Measurements from ENCODE around the gene HTR3A.

Gene HTR3A

GRCh38 chr11:113954235-113954634 lies 20.7 kb upstream of the HTR3A start:
- no peaks in the 10 kb centered on the region for H3K9me3 Mint-ChIP-seq
- no peak overlapping the region for H3K4me3 Mint-ChIP-seq
- no peaks in the 10 kb centered on the region for H3K36me3 Mint-ChIP-seq (ENCODE audit: low read depth)
- no peak overlapping the region for H3K27ac Mint-ChIP-seq
- peaks cover 14% of the 10 kb centered on the region for H3K27me3 Mint-ChIP-seq
- H3K4me1 Mint-ChIP-seq (ENCODE audit: low read depth) = no peaks in the 10 kb centered on the region

- no peaks in the 10 kb centered on the region for H3K9me3 Mint-ChIP-seq
- H3K27me3 Mint-ChIP-seq = peaks cover 14% of the 10 kb centered on the region
- H3K4me3 Mint-ChIP-seq = no peak overlapping the region
- H3K27ac Mint-ChIP-seq = no peak overlapping the region
- H3K36me3 Mint-ChIP-seq (ENCODE audit: low read depth) = no peaks in the 10 kb centered on the region
- no peaks in the 10 kb centered on the region for H3K4me1 Mint-ChIP-seq (ENCODE audit: low read depth)
These were observed 17.9 kb upstream of the HTR3A start for GRCh38 chr11:113956986-113957385.

GRCh38 chr11:113960702-113961330 lies 14.1 kb upstream of the HTR3A start:
- no peaks in the 10 kb centered on the region for H3K4me1 Mint-ChIP-seq (ENCODE audit: low read depth)
- H3K27ac Mint-ChIP-seq = no peak overlapping the region
- H3K27me3 Mint-ChIP-seq = no peaks in the 10 kb centered on the region
- no peaks in the 10 kb centered on the region for H3K36me3 Mint-ChIP-seq (ENCODE audit: low read depth)
- H3K9me3 Mint-ChIP-seq = no peaks in the 10 kb centered on the region
- H3K4me3 Mint-ChIP-seq = no peak overlapping the region

GRCh38 chr11:113967361-113967760 lies 7.5 kb upstream of the HTR3A start:
- Mint-ChIP-seq H3K36me3 (ENCODE audit: low read depth) (no peaks in the 10 kb centered on the region), H3K4me3 (no peak overlapping the region), H3K4me1 (ENCODE audit: low read depth) (no peaks in the 10 kb centered on the region), H3K9me3 (no peaks in the 10 kb centered on the region), H3K27ac (no peak overlapping the region), H3K27me3 (peaks cover 3% of the 10 kb centered on the region)

DNA sequence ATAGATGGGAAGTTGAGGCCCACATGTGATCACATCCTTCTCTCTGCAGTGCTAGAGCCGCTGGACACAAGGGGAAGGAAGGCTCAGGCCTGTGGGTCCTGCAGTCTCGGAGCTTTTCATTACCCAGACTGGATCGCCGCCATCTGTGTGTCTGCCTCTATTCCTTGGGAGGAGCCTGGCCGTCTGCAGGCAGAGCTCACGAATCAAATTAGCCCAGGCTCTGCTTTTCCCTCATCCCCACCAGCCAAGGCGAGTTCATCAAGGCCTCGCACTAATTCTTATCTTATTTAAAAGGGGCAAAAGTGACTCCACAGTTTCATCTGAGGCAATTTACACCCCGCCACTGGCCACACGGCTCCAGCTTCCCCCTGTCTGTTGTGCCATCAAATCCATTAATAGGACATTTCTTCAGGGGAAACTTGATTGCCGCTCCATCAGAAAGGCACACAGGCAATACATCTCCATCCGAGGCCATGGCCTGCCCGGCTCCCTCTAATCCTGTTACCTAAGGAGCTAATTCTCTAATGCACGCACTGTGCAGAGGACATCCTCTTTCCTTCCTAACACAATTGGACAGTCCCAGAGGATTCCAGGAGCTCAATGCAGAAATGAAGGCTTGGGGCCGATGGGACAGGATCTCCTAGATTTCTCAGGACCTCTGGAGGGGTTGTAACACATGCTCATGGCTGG lies 3.3 kb upstream of the HTR3A start:
- Mint-ChIP-seq H3K27ac (no peak overlapping the region), H3K27me3 (peaks cover 3% of the 10 kb centered on the region), H3K36me3 (ENCODE audit: low read depth) (no peaks in the 10 kb centered on the region), H3K4me3 (no peak overlapping the region), H3K4me1 (ENCODE audit: low read depth) (peaks cover 5% of the 10 kb centered on the region), H3K9me3 (no peaks in the 10 kb centered on the region)

- Mint-ChIP-seq H3K4me3 (no peak overlapping the region), H3K27me3 (no peaks in the 10 kb centered on the region), H3K36me3 (ENCODE audit: low read depth) (no peaks in the 10 kb centered on the region), H3K4me1 (ENCODE audit: low read depth) (peaks cover 15% of the 10 kb centered on the region), H3K27ac (no peak overlapping the region), H3K9me3 (no peaks in the 10 kb centered on the region)
These were observed 2.2 kb downstream of the HTR3A start for GRCh38 chr11:113977071-113977490.

GRCh38 chr11:113977701-113978100 lies 2.8 kb downstream of the HTR3A start:
- Mint-ChIP-seq H3K4me3 (no peak overlapping the region), H3K9me3 (no peaks in the 10 kb centered on the region), H3K27ac (no peak overlapping the region), H3K36me3 (ENCODE audit: low read depth) (no peaks in the 10 kb centered on the region), H3K27me3 (no peaks in the 10 kb centered on the region), H3K4me1 (ENCODE audit: low read depth) (peaks cover 15% of the 10 kb centered on the region)

GRCh38 chr11:113979431-113979830 lies 4.5 kb downstream of the HTR3A start:
- Mint-ChIP-seq H3K27me3 (peaks cover 5% of the 10 kb centered on the region), H3K36me3 (ENCODE audit: low read depth) (no peaks in the 10 kb centered on the region), H3K9me3 (no peaks in the 10 kb centered on the region), H3K4me1 (ENCODE audit: low read depth) (peaks cover 15% of the 10 kb centered on the region), H3K27ac (no peak overlapping the region), H3K4me3 (no peak overlapping the region)

DNA sequence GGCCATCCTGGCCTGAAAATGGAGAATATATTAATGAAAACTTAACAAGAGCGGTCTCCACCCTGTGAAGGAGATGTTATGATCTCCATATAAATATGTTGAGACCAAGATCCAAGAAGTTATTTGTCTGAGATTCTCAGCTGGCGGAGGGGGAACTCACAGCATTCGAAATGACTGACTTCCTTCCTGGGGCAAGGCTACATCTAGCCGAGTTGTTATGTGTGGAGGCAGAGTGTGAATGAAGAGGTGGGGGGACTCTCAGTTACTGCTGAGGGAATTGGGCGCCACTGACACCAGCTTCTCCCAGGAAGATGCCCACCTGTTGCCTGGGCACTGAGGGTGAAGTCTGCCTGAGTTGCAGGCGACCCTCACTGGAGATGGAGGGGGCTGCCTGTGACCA lies 5.9 kb downstream of the HTR3A start:
- peaks cover 15% of the 10 kb centered on the region for H3K4me1 Mint-ChIP-seq (ENCODE audit: low read depth)
- peaks cover 5% of the 10 kb centered on the region for H3K27me3 Mint-ChIP-seq
- H3K4me3 Mint-ChIP-seq = no peak overlapping the region
- H3K27ac Mint-ChIP-seq = no peak overlapping the region
- no peaks in the 10 kb centered on the region for H3K36me3 Mint-ChIP-seq (ENCODE audit: low read depth)
- H3K9me3 Mint-ChIP-seq = no peaks in the 10 kb centered on the region

DNA sequence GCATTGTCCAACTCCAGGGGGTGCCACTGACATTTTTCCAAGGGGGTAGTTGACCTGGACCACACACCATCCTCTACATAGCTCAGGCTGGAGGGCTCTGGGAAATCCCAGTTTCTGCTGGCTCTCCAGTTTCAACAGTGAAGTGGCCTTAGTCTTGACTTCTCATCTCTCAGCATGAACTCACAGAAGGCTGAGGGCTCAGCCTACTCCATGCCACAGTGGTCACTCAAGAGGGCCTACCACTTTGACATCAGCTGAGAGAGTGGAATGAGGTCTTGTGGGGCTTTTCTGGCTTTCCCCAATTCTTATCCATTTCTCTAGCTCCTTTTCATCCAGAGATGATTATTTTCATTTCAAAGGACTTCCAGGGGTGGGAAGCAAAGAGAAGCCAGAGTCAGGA lies 7.4 kb downstream of the HTR3A start:
- Mint-ChIP-seq H3K4me3 (no peak overlapping the region), H3K9me3 (no peaks in the 10 kb centered on the region), H3K4me1 (ENCODE audit: low read depth) (peaks cover 7% of the 10 kb centered on the region), H3K27me3 (peaks cover 5% of the 10 kb centered on the region), H3K36me3 (ENCODE audit: low read depth) (no peaks in the 10 kb centered on the region), H3K27ac (no peak overlapping the region)

DNA sequence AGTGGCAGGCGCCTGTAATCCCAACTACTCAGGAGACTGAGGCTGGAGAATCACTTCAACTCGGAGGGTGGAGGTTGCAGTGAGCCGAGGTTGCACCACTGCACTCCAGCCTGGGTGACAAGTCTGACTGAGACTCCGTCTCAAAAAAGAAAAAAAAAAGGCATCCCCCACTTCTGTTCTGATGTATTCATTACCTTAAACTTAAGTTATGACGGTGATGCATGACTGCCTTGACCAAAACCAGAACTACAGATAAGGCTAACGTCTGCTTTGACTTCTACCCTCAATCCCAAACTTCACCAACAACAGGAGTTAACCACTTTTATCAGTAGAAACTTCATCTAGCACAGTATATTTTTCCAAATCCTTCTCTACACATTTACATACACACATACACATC lies 9.9 kb downstream of the HTR3A start:
- no peaks in the 10 kb centered on the region for H3K9me3 Mint-ChIP-seq
- no peaks in the 10 kb centered on the region for H3K36me3 Mint-ChIP-seq (ENCODE audit: low read depth)
- peaks cover 8% of the 10 kb centered on the region for H3K27me3 Mint-ChIP-seq
- no peak overlapping the region for H3K27ac Mint-ChIP-seq
- H3K4me3 Mint-ChIP-seq = no peak overlapping the region
- peaks cover 4% of the 10 kb centered on the region for H3K4me1 Mint-ChIP-seq (ENCODE audit: low read depth)

DNA sequence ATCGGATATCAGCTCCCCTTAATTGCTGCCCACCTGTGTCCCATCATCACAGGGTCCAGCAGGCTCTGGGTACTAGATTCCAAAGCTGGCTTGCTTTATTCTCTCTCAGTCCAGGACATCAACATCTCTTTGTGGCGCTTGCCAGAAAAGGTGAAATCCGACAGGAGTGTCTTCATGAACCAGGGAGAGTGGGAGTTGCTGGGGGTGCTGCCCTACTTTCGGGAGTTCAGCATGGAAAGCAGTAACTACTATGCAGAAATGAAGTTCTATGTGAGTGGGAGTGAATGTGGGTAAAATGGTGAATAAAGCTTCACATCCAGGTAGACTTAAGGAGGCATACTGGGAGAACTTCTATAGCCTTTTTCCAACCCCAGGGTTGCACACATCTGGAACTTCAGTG lies 11.0 kb downstream of the HTR3A start:
- Mint-ChIP-seq H3K27me3 (peaks cover 8% of the 10 kb centered on the region), H3K4me3 (no peak overlapping the region), H3K27ac (no peak overlapping the region), H3K4me1 (ENCODE audit: low read depth) (no peaks in the 10 kb centered on the region), H3K9me3 (no peaks in the 10 kb centered on the region), H3K36me3 (ENCODE audit: low read depth) (no peaks in the 10 kb centered on the region)

- Mint-ChIP-seq H3K36me3 (ENCODE audit: low read depth) (no peaks in the 10 kb centered on the region), H3K9me3 (no peaks in the 10 kb centered on the region), H3K27me3 (peaks cover 12% of the 10 kb centered on the region), H3K27ac (no peak overlapping the region), H3K4me3 (no peak overlapping the region), H3K4me1 (ENCODE audit: low read depth) (no peaks in the 10 kb centered on the region)
These were observed 11.6 kb downstream of the HTR3A start for GRCh38 chr11:113986351-113987140.

GRCh38 chr11:113989381-113989780 lies 14.5 kb downstream of the HTR3A start:
- Mint-ChIP-seq H3K27me3 (peaks cover 30% of the 10 kb centered on the region), H3K36me3 (ENCODE audit: low read depth) (no peaks in the 10 kb centered on the region), H3K4me1 (ENCODE audit: low read depth) (no peaks in the 10 kb centered on the region), H3K4me3 (no peak overlapping the region), H3K9me3 (no peaks in the 10 kb centered on the region), H3K27ac (no peak overlapping the region)

DNA sequence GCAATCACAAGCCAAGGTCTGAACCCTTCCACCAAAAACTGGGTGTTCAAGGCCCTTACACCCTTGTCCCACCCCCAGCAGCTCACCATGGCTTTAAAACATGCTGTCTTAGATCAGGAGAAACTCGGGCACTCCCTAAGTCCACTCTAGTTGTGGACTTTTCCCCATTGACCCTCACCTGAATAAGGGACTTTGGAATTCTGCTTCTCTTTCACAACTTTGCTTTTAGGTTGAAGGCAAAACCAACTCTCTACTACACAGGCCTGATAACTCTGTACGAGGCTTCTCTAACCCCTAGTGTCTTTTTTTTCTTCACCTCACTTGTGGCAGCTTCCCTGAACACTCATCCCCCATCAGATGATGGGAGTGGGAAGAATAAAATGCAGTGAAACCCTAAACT lies 15.0 kb downstream of the HTR3A start:
- Mint-ChIP-seq H3K4me1 (ENCODE audit: low read depth) (no peaks in the 10 kb centered on the region), H3K36me3 (ENCODE audit: low read depth) (no peaks in the 10 kb centered on the region), H3K27me3 (peaks cover 30% of the 10 kb centered on the region), H3K9me3 (no peaks in the 10 kb centered on the region), H3K27ac (no peak overlapping the region), H3K4me3 (no peak overlapping the region)
